Karpas-422 (cell line): ENCODE results near the gene ENOPH1. TPM values are rescaled to one million over a fixed set of nuclear protein-coding genes. Genes with fewer than 3 reads are reported as not detected.

Source experiments
- DNase-seq: peaks from one replicate; pipeline ENCODE4 v3.0.0-alpha.2; 2015
- H2AFZ ChIP-seq: fragments of 200-600 bp; sonication (generic); 2 replicates; pipeline ENCODE4 v1.6.1; 2014; ENCODE audit warnings: antibody characterized with exemption, low read length, mixed read lengths
- H3K27ac ChIP-seq: fragments of 200-600 bp; sonication (generic); 2 replicates; pipeline ENCODE4 v1.5.1; 2014; ENCODE audit warnings: mild to moderate bottlenecking, low read length, moderate library complexity
- H3K27me3 ChIP-seq: fragments of 200-600 bp; sonication (generic); 2 replicates; pipeline ENCODE4 v1.6.1; 2014; ENCODE audit warnings: low read length, mixed read lengths
- H3K36me3 ChIP-seq: fragments of 200-600 bp; sonication (generic); 2 replicates; pipeline ENCODE4 v1.6.1; 2014; ENCODE audit warnings: low read length, mixed read lengths; ENCODE audit not compliant: insufficient read depth
- H3K4me1 ChIP-seq: fragments of 200-600 bp; sonication (generic); 2 replicates; pipeline ENCODE4 v1.6.1; 2014; ENCODE audit warnings: mild to moderate bottlenecking, low read length, mixed read lengths
- H3K4me2 ChIP-seq: fragments of 200-600 bp; sonication (generic); 2 replicates; pipeline ENCODE4 v1.6.1; 2014; ENCODE audit warnings: low read length, low read depth, mild to moderate bottlenecking; ENCODE audit not compliant: poor library complexity, severe bottlenecking
- H3K4me3 ChIP-seq: fragments of 200-600 bp; sonication (generic); 2 replicates; pipeline ENCODE4 v1.5.1; 2014; ENCODE audit warnings: mild to moderate bottlenecking, antibody characterized with exemption, low read length, mixed read lengths
- H3K79me2 ChIP-seq: fragments of 200-600 bp; sonication (generic); 2 replicates; pipeline ENCODE4 v1.6.1; 2014; ENCODE audit warnings: mild to moderate bottlenecking, low read length, mixed read lengths
- H3K9ac ChIP-seq: fragments of 200-600 bp; sonication (generic); 2 replicates; pipeline ENCODE4 v1.6.0; 2014; ENCODE audit warnings: low read length
- H3K9me2 ChIP-seq: fragments of 200-600 bp; sonication (generic), shearing (Covaris generic); replicated peaks from 2 replicates; pipeline ENCODE4 v1.6.0; 2014; ENCODE audit warnings: mild to moderate bottlenecking, low read length, moderate library complexity; ENCODE audit not compliant: insufficient read depth
- H3K9me3 ChIP-seq: fragments of 300-700, 200-600 bp; sonication (generic); 2 replicates; pipeline ENCODE4 v1.6.1; 2014; ENCODE audit warnings: low read length, mixed read lengths
- H4K20me1 ChIP-seq: fragments of 200-600 bp; sonication (generic); 2 replicates; pipeline ENCODE4 v1.6.1; 2014; ENCODE audit warnings: mild to moderate bottlenecking, antibody characterized with exemption, low read length, low read depth; ENCODE audit not compliant: insufficient read depth
- total RNA-seq: library from RNA; depleted of rRNA; stranded (reverse); fragments of >200 nt; shearing (Covaris generic); gene quantifications from 2 replicates; pipeline ENCODE4 v1.2.3, GENCODE V29; 2014; ENCODE audit warnings: low replicate concordance

Gene ENOPH1
- total RNA-seq, 1 experiment from 2014 or later, result 17.2 TPM

DNA sequence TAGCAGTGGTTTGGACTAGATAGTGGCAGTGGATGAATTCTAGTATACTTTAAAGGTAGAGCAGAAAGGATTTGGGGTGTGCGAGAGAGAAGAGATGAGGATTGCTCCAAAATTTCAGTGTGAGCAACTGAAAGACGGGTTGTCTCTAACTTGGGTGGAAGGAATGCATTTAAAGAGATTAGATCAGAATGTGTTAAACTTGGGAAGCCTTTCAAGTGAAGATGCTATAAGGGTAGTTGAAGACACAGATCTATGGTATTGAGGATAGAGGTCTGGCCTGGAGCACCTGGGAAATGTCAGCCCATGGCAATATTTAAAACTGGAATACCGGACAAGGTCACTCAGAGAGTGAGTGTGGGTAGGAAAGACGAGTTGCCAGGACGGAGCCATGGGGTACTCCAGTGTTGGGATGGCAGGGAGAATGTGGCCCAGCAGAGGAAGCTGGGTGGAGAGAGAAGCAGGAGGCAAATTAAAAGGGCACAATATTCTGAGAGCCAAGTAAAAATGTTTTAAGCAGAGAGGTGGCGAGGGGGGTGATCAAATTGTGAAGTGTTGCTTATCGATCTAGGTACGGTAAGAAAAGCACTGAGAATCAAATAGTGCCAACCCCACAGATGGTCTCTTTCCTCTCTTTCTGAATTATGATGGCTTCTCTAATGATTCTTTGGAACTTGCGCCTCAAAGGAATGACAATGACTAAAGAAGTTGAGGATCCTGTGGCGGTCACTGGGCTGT lies 50.5 kb downstream of the ENOPH1 start:
- DNase-seq, result no peak
- Histone ChIP-seq H4K20me1 (no peaks in the 10 kb centered on the region), H3K9ac (no peak overlapping the region), H3K4me1 (no peaks in the 10 kb centered on the region), H3K27ac (no peak overlapping the region), H3K27me3 (no peaks in the 10 kb centered on the region), H3K79me2 (no peaks in the 10 kb centered on the region), H3K9me3 (no peaks in the 10 kb centered on the region), H3K36me3 (no peaks in the 10 kb centered on the region), H2AFZ (no peak overlapping the region), H3K4me2 (no peak overlapping the region), H3K9me2 (no peaks in the 10 kb centered on the region), H3K4me3 (no peak overlapping the region)

DNA sequence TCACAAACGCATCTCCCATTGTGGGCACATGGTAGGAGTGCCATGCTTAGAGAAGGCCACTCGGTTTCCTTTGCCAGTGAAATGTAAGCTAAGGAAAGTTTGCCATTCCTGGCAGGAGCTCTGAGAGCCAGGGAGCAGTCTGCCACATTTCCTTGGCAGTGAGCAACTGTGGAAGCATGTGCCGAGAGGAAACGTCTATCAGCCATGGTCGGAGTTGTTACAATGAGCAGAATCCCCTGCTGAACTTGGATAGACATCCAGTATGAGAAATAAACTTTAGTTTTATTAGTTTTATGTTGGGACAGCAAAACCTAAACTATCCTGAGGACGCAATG lies 51.1 kb downstream of the ENOPH1 start:
- Histone ChIP-seq H3K4me1 (no peaks in the 10 kb centered on the region), H3K4me3 (no peak overlapping the region), H3K27ac (no peak overlapping the region), H3K36me3 (no peaks in the 10 kb centered on the region), H2AFZ (no peak overlapping the region), H4K20me1 (no peaks in the 10 kb centered on the region), H3K79me2 (no peaks in the 10 kb centered on the region), H3K9ac (no peak overlapping the region), H3K9me3 (no peaks in the 10 kb centered on the region), H3K9me2 (no peaks in the 10 kb centered on the region), H3K27me3 (no peaks in the 10 kb centered on the region), H3K4me2 (no peak overlapping the region)
- DNase-seq, result no peak

DNA sequence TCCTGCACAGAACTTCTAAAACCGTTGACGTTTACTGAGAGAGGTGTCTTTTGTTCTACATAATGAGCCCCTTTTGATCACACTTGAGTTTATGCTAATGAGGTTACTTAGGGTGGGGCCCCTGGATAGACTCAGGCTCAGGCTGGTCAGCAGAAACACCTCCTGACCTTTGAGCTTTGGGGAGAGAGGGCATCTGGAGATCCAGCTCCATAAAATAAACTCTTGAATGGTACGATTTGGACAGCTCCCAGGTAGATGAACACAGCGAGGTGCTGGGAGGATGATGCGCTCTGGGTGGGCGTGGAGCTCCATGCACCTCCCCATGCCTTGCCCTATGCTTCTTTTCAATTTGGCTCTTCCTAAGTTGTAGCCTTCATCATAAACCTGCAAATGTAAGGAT lies 52.0 kb downstream of the ENOPH1 start:
- Histone ChIP-seq H3K9me3 (no peaks in the 10 kb centered on the region), H3K79me2 (no peaks in the 10 kb centered on the region), H3K4me3 (no peak overlapping the region), H4K20me1 (no peaks in the 10 kb centered on the region), H3K4me2 (no peak overlapping the region), H3K27me3 (no peaks in the 10 kb centered on the region), H3K9ac (no peak overlapping the region), H3K4me1 (no peaks in the 10 kb centered on the region), H3K36me3 (no peaks in the 10 kb centered on the region), H2AFZ (no peak overlapping the region), H3K9me2 (no peaks in the 10 kb centered on the region), H3K27ac (no peak overlapping the region)
- DNase-seq, result no peak

DNA sequence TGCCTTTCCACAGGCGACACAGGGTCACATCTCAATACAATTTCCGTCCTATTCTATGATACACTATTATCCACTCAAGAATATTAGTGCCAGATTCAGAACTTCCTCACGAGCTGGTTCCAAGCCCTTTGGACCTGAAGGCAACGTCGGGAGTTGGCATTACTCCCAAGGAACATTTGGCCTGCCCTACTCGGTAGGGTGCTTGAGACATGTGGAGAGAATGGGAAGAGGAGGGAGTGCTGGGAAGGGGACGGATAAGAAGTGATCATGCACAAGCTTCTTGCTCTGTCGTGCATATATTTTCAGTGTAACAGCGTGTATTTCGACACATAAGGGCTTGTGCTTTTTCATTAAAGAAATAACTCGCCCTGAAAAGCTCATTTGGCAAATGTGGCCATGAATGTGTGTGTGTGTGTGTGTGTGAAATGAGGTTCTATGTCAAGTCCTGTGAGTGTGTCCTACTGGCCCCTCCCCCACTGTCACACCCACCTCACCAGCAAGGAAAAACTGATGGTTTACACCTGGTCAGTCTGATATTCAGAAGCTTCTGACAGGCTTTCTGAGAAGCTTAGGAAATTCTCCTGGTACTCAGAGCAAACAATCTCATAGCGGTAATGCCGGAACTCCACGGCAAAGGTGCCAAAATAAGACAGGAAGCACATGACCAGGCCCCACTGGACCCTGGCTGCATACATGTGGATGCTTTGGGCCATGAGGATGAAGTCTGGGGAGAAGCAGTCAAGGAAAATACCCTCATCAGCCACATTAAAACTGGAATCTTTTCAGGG lies 54.8 kb downstream of the ENOPH1 start:
- H3K79me2 ChIP-seq, result no peaks in the 10 kb centered on the region
- no peaks in the 10 kb centered on the region for H3K4me1 ChIP-seq
- H3K36me3 ChIP-seq, result no peaks in the 10 kb centered on the region
- H3K9ac ChIP-seq, result no peak overlapping the region
- no peak for DNase-seq
- H2AFZ ChIP-seq, result no peak overlapping the region
- H3K4me3 ChIP-seq, result no peak overlapping the region
- no peak overlapping the region for H3K4me2 ChIP-seq
- H3K9me2 ChIP-seq, result no peaks in the 10 kb centered on the region
- no peaks in the 10 kb centered on the region for H3K27me3 ChIP-seq
- no peak overlapping the region for H3K27ac ChIP-seq
- no peaks in the 10 kb centered on the region for H4K20me1 ChIP-seq
- no peaks in the 10 kb centered on the region for H3K9me3 ChIP-seq

DNA sequence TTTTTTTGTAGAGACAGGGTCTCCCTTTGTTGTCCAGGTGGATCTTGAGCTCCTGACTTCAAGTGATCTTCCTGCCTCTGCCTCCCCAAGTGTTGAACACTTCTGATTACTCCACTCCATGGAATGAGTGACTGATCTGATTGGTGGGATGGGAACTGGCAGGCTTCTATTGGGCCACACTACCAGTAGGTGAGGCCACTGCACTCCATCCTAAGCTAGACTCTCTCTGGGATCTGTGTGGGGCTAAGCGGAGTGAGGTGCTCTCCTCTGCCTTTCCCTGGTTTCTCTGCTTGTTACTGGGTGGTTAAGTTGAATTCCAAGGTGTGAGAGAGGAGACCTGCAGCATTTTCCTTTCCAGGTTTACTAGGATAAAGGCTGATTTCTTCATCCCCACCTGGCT lies 58.7 kb downstream of the ENOPH1 start:
- Histone ChIP-seq H3K27me3 (no peaks in the 10 kb centered on the region), H4K20me1 (no peaks in the 10 kb centered on the region), H3K36me3 (no peaks in the 10 kb centered on the region), H3K4me1 (no peaks in the 10 kb centered on the region), H3K79me2 (no peaks in the 10 kb centered on the region), H3K9me2 (no peaks in the 10 kb centered on the region), H3K9ac (no peak overlapping the region), H2AFZ (no peak overlapping the region), H3K9me3 (no peaks in the 10 kb centered on the region), H3K27ac (no peak overlapping the region), H3K4me3 (no peak overlapping the region), H3K4me2 (no peak overlapping the region)
- DNase-seq, result no peak

DNA sequence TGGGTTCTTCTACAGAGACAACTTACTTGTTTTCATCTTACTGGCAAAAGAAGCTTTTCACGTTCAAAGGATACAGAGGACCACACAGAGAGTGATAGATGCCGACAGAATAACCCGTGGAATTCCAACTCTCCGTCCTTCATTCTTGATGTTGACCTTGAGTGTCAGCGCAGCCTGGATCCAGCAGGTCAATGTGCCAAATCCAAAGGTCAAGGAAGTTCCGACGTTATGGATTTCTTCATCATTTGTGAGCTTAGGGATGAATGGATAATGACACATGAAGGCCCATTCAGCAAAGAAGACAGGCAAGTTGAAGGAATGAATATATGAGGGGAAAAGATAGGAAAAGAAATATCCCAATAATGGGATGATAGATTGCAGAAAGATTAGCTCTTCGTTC lies 59.6 kb downstream of the ENOPH1 start:
- Histone ChIP-seq H3K9ac (no peak overlapping the region), H3K36me3 (no peaks in the 10 kb centered on the region), H3K4me2 (no peak overlapping the region), H3K79me2 (no peaks in the 10 kb centered on the region), H2AFZ (no peak overlapping the region), H3K9me3 (no peaks in the 10 kb centered on the region), H3K4me3 (no peak overlapping the region), H4K20me1 (no peaks in the 10 kb centered on the region), H3K27ac (no peak overlapping the region), H3K4me1 (no peaks in the 10 kb centered on the region), H3K9me2 (no peaks in the 10 kb centered on the region), H3K27me3 (no peaks in the 10 kb centered on the region)
- no peak for DNase-seq

DNA sequence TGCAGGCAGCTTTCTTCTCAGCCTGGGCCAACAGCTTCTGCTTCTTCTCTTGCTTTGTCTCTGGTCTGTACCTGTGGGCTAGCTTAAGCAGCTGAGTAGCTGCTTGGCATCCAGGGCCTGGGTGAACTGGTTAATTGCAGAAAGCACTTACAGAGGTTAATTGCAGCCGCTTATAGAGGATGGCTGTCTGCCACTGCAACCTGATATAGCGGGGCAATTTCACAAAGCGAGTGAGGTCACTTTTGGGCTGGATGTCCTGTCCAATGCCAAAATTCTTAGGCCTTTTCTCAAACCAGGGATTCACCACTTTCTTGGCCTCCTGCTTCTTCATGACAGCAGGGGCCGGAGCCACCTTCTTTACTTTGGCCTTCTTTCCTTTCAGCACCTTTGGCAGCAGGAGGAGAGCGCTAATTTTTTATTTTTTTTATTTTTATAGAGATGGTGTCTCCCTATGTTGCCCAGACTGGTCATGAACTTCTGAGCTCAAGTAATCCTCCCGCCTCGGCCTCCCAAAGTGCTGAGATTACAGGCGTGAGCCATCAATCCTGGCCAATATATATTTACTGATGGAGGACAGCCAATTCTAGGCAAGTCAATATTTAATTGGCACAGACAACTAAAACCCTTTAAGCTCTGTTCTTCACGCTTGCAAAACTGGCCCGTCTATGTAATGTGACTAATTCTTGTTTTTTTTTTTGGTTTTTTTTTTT lies 61.0 kb downstream of the ENOPH1 start:
- no peaks in the 10 kb centered on the region for H3K9me3 ChIP-seq
- no peak overlapping the region for H3K4me2 ChIP-seq
- H3K27me3 ChIP-seq, result no peaks in the 10 kb centered on the region
- H3K4me1 ChIP-seq, result no peaks in the 10 kb centered on the region
- no peak overlapping the region for H2AFZ ChIP-seq
- no peaks in the 10 kb centered on the region for H3K79me2 ChIP-seq
- H3K9ac ChIP-seq, result no peak overlapping the region
- no peaks in the 10 kb centered on the region for H3K9me2 ChIP-seq
- no peaks in the 10 kb centered on the region for H4K20me1 ChIP-seq
- no peaks in the 10 kb centered on the region for H3K36me3 ChIP-seq
- H3K4me3 ChIP-seq, result no peak overlapping the region
- H3K27ac ChIP-seq, result no peak overlapping the region
- DNase-seq, result no peak

DNA sequence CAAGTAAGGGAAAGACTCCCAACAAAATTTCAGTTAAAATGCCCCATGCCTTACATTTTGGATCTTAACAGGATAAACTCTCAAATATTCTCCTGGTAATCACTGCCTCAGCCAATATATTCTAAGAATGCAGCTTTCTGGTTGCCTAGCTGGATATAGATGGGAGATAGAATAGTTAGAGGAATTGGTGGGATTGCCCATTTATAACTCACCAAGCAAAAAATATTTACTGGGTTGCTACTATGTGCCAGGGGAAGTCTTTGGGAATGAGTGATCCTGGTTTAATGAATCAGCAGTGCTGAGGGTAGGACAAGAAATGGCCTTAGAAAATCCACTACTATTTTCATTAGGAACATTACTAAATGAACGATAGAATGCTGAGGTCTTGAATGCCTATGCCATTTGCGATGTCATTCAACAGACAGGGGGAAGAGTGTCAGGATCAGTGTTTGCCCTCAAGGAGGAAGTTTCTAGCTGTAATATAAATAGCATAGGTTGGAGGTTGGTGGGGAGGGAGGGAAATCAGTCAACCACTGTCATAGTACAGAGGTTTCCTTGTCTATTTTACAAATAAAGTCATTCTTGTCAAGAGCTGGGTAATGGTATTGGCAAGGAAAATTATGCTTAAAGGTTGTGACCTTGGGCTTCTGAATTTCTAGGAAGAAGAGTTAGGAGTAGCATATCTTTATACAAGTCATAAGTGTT lies 63.5 kb downstream of the ENOPH1 start:
- H3K36me3 ChIP-seq, result no peaks in the 10 kb centered on the region
- DNase-seq, result no peak
- H3K27me3 ChIP-seq, result no peaks in the 10 kb centered on the region
- no peaks in the 10 kb centered on the region for H3K9me3 ChIP-seq
- H3K4me1 ChIP-seq, result no peaks in the 10 kb centered on the region
- H3K9ac ChIP-seq, result no peak overlapping the region
- no peak overlapping the region for H3K4me2 ChIP-seq
- H3K79me2 ChIP-seq, result no peaks in the 10 kb centered on the region
- H3K9me2 ChIP-seq, result no peaks in the 10 kb centered on the region
- no peak overlapping the region for H3K4me3 ChIP-seq
- H4K20me1 ChIP-seq, result no peaks in the 10 kb centered on the region
- no peak overlapping the region for H3K27ac ChIP-seq
- H2AFZ ChIP-seq, result no peak overlapping the region
